Osteoblast (primary cell): Measurements from ENCODE around the gene TMEM38A. TPM values are rescaled to one million over a fixed set of nuclear protein-coding genes. Genes with fewer than 3 reads are reported as not detected.
A peak's percentile ranks its signal among the peaks of the same experiment; 100 is the strongest.

Experiments used
- DNase-seq: peaks from one replicate; pipeline ENCODE4 v3.0.0; 2011; ENCODE audit warnings: low spot score, mixed read lengths; ENCODE audit not compliant: insufficient read length; ENCODE audit errors: missing footprints
- H2AFZ ChIP-seq: 2 replicates; pipeline ENCODE4 v1.6.0; 2011; ENCODE audit warnings: mild to moderate bottlenecking, low read length
- H3K27ac ChIP-seq: 2 replicates; pipeline ENCODE4 v1.5.1; 2011; ENCODE audit warnings: mild to moderate bottlenecking, low read depth, low read length, moderate library complexity
- H3K27me3 ChIP-seq: 2 replicates; pipeline ENCODE4 v1.6.0; 2012; ENCODE audit warnings: mild to moderate bottlenecking, control low read depth, inconsistent platforms, low read length, moderate library complexity; ENCODE audit not compliant: insufficient read depth
- H3K36me3 ChIP-seq: 2 replicates; pipeline ENCODE4 v1.5.1; 2011; ENCODE audit warnings: mild to moderate bottlenecking, low read length, control low read depth, moderate library complexity; ENCODE audit not compliant: insufficient read depth
- H3K4me1 ChIP-seq: 2 replicates; pipeline ENCODE4 v1.5.1; 2011; ENCODE audit warnings: mild to moderate bottlenecking, low read length, control low read depth, moderate library complexity; ENCODE audit not compliant: insufficient read depth
- H3K4me2 ChIP-seq: 2 replicates; pipeline ENCODE4 v1.6.0; 2011; ENCODE audit warnings: mild to moderate bottlenecking, low read length; ENCODE audit not compliant: insufficient read depth
- H3K4me3 ChIP-seq: fragments of 200-600 bp; sonication (generic); 3 replicates; pipeline ENCODE4 v1.5.1; 2012; ENCODE audit warnings: mild to moderate bottlenecking, low read length, inconsistent platforms; ENCODE audit not compliant: insufficient read depth
- H3K79me2 ChIP-seq: 2 replicates; pipeline ENCODE4 v1.6.0; 2012; ENCODE audit warnings: mild to moderate bottlenecking, low read length, control low read depth, inconsistent platforms; ENCODE audit not compliant: insufficient read depth
- H3K9me3 ChIP-seq: 2 replicates; pipeline ENCODE4 v1.5.1; 2011; ENCODE audit warnings: low read depth, low read length, control low read depth
- H4K20me1 ChIP-seq: 2 replicates; pipeline ENCODE4 v1.6.0; 2012; ENCODE audit warnings: mild to moderate bottlenecking, low read length, control low read depth; ENCODE audit not compliant: insufficient read depth
- total RNA-seq: library from RNA; depleted of rRNA; stranded (reverse); fragments of >200 nt; gene quantifications from 2 replicates; pipeline ENCODE4 v1.2.3, GENCODE V29; 2012
- TF ChIP-seq, protein P1 (sequence below): IDR thresholded peaks from 2 replicates; pipeline ENCODE4 v1.5.1; 2011; ENCODE audit warnings: mild to moderate bottlenecking, low read depth, low read length, moderate library complexity; ENCODE audit errors: extremely low read depth

The TMEM38A gene
- total RNA-seq, 1 donor: 2.5 TPM

DNA sequence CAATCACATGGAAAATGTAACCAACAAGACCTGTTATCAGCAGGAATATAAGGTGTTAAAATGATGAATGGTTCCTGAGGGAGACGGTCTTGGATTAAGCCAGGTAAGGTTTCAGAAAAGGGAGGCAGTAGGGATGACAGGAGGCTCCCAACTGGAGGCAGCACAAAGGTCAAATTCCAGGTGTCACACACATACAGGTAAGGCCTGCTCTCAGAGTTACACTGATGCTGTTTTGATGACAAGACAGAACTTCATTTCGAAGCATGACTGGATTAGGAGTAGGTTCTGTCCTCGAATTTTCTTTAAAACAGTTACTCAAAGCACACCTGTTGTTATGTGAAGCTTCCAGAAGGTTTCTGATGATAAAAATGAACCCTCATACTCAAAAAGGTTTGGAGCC lies 40.4 kb upstream of the TMEM38A start:
- H3K27ac ChIP-seq: no peak overlapping the region
- peaks cover 100% of the 10 kb centered on the region for H3K79me2 ChIP-seq
- no peak overlapping the region for H3K4me3 ChIP-seq
- H3K27me3 ChIP-seq: no peaks in the 10 kb centered on the region
- peaks cover 8% of the 10 kb centered on the region for H3K4me1 ChIP-seq
- H4K20me1 ChIP-seq: peaks cover 100% of the 10 kb centered on the region
- DNase-seq: no peak
- no peak overlapping the region for H3K4me2 ChIP-seq
- H2AFZ ChIP-seq: no peak overlapping the region
- H3K36me3 ChIP-seq: peaks cover 27% of the 10 kb centered on the region
- TF ChIP-seq, protein P1, sequence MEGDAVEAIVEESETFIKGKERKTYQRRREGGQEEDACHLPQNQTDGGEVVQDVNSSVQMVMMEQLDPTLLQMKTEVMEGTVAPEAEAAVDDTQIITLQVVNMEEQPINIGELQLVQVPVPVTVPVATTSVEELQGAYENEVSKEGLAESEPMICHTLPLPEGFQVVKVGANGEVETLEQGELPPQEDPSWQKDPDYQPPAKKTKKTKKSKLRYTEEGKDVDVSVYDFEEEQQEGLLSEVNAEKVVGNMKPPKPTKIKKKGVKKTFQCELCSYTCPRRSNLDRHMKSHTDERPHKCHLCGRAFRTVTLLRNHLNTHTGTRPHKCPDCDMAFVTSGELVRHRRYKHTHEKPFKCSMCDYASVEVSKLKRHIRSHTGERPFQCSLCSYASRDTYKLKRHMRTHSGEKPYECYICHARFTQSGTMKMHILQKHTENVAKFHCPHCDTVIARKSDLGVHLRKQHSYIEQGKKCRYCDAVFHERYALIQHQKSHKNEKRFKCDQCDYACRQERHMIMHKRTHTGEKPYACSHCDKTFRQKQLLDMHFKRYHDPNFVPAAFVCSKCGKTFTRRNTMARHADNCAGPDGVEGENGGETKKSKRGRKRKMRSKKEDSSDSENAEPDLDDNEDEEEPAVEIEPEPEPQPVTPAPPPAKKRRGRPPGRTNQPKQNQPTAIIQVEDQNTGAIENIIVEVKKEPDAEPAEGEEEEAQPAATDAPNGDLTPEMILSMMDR: no peak
- H3K9me3 ChIP-seq: no peaks in the 10 kb centered on the region

DNA sequence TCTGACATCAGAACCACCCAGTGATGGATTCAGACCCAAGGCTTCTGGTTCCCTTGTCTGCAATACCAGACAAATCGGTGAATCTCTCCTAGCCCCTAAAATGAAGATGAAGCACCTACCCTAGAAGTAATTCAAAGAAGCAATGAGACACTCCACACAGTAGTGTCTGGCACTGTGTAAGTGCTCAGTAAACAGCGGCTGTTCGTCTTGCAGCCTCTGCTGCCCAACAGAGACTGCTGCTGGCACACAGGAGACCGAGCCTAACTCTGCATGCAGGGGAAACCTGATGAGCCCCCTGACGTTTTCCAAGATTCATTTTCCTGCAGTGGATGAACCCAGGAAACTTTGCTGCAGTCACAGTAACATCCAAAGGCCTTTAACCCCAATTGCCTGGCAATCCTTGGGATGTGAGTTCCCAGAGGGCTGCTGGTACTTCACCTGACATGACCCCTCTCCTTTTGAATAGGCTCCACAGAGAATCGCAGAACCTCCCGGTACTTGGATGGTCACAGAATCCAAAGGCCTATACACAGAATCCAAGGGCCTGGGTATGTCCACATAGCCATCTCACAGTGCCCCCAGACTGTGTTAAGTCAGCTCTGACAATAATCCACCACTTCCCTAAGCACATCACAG lies 39.7 kb upstream of the TMEM38A start:
- DNase-seq: peak; percentile 9
- Histone ChIP-seq H3K4me3 (no peak overlapping the region), H3K4me1 (peaks cover 12% of the 10 kb centered on the region), H3K36me3 (peaks cover 27% of the 10 kb centered on the region), H3K27me3 (no peaks in the 10 kb centered on the region), H4K20me1 (peaks cover 100% of the 10 kb centered on the region), H2AFZ (no peak overlapping the region), H3K27ac (no peak overlapping the region), H3K9me3 (no peaks in the 10 kb centered on the region), H3K79me2 (peaks cover 100% of the 10 kb centered on the region), H3K4me2 (no peak overlapping the region)
- TF ChIP-seq, protein P1: no peak

DNA sequence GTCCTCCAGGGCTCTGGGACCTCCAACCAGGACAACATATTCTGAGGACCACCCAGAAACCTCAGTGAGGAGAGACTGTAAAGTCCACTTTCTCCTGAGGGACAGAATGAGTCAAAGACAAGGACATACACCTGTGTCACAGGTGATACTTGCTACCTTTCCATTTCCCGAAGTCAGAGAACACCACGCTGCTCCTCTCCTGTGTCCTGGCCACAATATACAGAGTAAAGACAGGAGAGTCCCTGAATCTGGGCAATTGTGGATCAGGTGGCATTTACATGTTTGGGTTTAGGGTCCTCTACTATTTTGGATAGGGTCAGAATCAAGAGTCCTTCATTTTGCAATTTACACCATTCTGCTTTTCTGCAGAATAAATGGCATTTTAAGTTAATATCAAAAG lies 37.9 kb upstream of the TMEM38A start:
- Histone ChIP-seq H4K20me1 (peaks cover 95% of the 10 kb centered on the region), H3K4me2 (no peak overlapping the region), H3K36me3 (peaks cover 27% of the 10 kb centered on the region), H2AFZ (no peak overlapping the region), H3K9me3 (no peaks in the 10 kb centered on the region), H3K4me3 (no peak overlapping the region), H3K79me2 (peaks cover 99% of the 10 kb centered on the region), H3K27me3 (no peaks in the 10 kb centered on the region), H3K27ac (no peak overlapping the region), H3K4me1 (peaks cover 15% of the 10 kb centered on the region)
- TF ChIP-seq, protein P1: no peak
- DNase-seq: peak; percentile 17

DNA sequence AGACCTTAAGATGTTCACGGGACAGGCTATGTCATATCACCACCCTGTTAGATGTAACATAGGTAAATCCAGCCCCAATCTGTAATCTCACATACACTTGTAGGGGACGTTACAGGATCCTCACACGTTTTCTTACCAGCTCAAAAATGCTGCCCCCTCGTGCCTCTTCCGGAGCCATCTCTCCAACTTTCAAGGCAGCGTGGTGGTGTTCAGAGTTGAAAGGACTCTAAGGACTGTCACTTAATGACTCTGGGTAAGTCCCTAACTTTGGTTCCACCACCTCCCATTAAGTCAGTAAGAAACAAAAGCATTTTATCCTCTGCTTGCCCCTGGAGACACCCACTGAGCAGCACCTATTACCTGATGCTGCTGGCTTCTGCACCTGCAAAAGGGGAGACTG lies 37.4 kb upstream of the TMEM38A start:
- TF ChIP-seq, protein P1: no peak
- Histone ChIP-seq H3K27me3 (no peaks in the 10 kb centered on the region), H3K36me3 (peaks cover 27% of the 10 kb centered on the region), H3K27ac (no peak overlapping the region), H4K20me1 (peaks cover 90% of the 10 kb centered on the region), H3K9me3 (no peaks in the 10 kb centered on the region), H3K4me1 (peaks cover 15% of the 10 kb centered on the region), H2AFZ (no peak overlapping the region), H3K79me2 (peaks cover 94% of the 10 kb centered on the region), H3K4me3 (no peak overlapping the region), H3K4me2 (no peak overlapping the region)
- DNase-seq: peak; percentile 48
